H1 (cell line): ENCODE measurements around the gene TBX6. TPM values are rescaled to one million over a fixed set of nuclear protein-coding genes. Genes with fewer than 3 reads are reported as not detected.

Experiments used
- BACH1 ChIP-seq: IDR thresholded peaks from 2 replicates; pipeline ENCODE4 v1.6.1; 2012; ENCODE audit warnings: low read length, improper control_type of control experiment
- CHD7 ChIP-seq: fragments of 300-600 bp; sonication (generic); IDR thresholded peaks from 2 replicates; pipeline ENCODE4 v1.7.1; 2012; ENCODE audit warnings: low read length, moderate library complexity, mild to moderate bottlenecking, inconsistent platforms; ENCODE audit not compliant: insufficient replicate concordance
- EGR1 ChIP-seq: IDR thresholded peaks from 2 replicates; pipeline ENCODE4 v1.6.1; 2011; ENCODE audit warnings: low read depth, low read length, borderline replicate concordance
- FOSL1 ChIP-seq: IDR thresholded peaks from 2 replicates; pipeline ENCODE4 v1.6.1; 2011; ENCODE audit warnings: mild to moderate bottlenecking, low read depth, low read length, moderate library complexity; ENCODE audit not compliant: insufficient read depth
- JUN ChIP-seq: IDR thresholded peaks from 2 replicates; pipeline ENCODE4 v1.6.1; 2011; ENCODE audit warnings: low read depth, mild to moderate bottlenecking, improper control_type of control experiment, low read length
- KDM4A ChIP-seq: IDR thresholded peaks from one replicate; pipeline ENCODE4 v1.7.1; 2012; ENCODE audit warnings: low read depth, mild to moderate bottlenecking, moderate library complexity, low read length, inconsistent platforms; ENCODE audit not compliant: severe bottlenecking
- POLR2AphosphoS5 ChIP-seq: IDR thresholded peaks from 2 replicates; pipeline ENCODE4 v1.6.1; 2011; ENCODE audit warnings: low read depth, low read length
- RBBP5 ChIP-seq: IDR thresholded peaks from 2 replicates; pipeline ENCODE4 v1.7.1; 2012; ENCODE audit warnings: low read depth, mild to moderate bottlenecking, inconsistent platforms, low read length, moderate library complexity, borderline replicate concordance
- SP1 ChIP-seq: IDR thresholded peaks from 2 replicates; pipeline ENCODE4 v1.6.1; 2011; ENCODE audit warnings: low read depth, low read length
- SP4 ChIP-seq: IDR thresholded peaks from 2 replicates; pipeline ENCODE4 v1.6.1; 2012; ENCODE audit warnings: low read length, inconsistent platforms
- USF2 ChIP-seq: IDR thresholded peaks from 2 replicates; pipeline ENCODE4 v1.6.1; 2011; ENCODE audit warnings: low read length, improper control_type of control experiment
- polyA plus RNA-seq, 7 experiments: library from polyadenylated mRNA; depleted of rRNA in 3 of 7; stranded (reverse) in 5 of 7; unstranded in 2 of 7; fragments of >200 nt in 5 of 7; fragments of 200-250 nt in 2 of 7; gene quantifications; 1 replicate in 5 of 7; 2 replicates in 1 of 7; 4 replicates in 1 of 7; pipeline versions ENCODE4 v1.2.1 to v1.2.3, GENCODE V29; 2011 to 2013; ENCODE audit warnings: missing spikeins in 2 of 7, mixed read lengths in 2 of 7
- total RNA-seq: library from RNA; stranded (reverse); fragmentation: NEBNext Ultra II Directional; extraction: Animal tissue kit (Norgen Biotek cat#: 25700); gene quantifications from 2 replicates; pipeline ENCODE4 v1.2.1, GENCODE V29; 2021

TBX6 gene
- total and polyA plus RNA-seq, 2 of the 8 experiments (the other 6 are each of a cell fraction or from before 2014, with no cell fraction given), result 2.2 to 2.8 TPM

- TF ChIP-seq CHD7 (no peak), SP4 (no peak), BACH1 (no peak), JUN (no peak), FOSL1 (no peak), SP1 (no peak), USF2 (no peak), EGR1 (no peak), RBBP5 (no peak), POLR2AphosphoS5 (no peak), KDM4A (no peak)
These were observed 5.9 kb downstream of the TBX6 start (continued) for GRCh38 chr16:30085820-30086219.
